ELR (cell line): Measurements from ENCODE around the gene CALB2.
A peak's percentile ranks its signal among the peaks of the same experiment; 100 is the strongest.
"Not testable (repeated sequence)": the region's sequence is repeated elsewhere in the genome, so short reads cannot be mapped to it uniquely, and the experiment has no call there.

ENCODE experiments used
- DNase-seq: peaks from one replicate; pipeline ENCODE4 v3.0.0-alpha.2; 2015; ENCODE audit warnings: low read depth

Gene CALB2

GRCh38 chr16:71352963-71353460 lies 5.5 kb upstream of the CALB2 start:
- no peak for DNase-seq

GRCh38 chr16:71353736-71354135 lies 4.8 kb upstream of the CALB2 start:
- no peak for DNase-seq

- DNase-seq = no peak
These were observed 4.4 kb upstream of the CALB2 start for GRCh38 chr16:71354156-71354555.

- no peak for DNase-seq
These were observed 2.3 kb upstream of the CALB2 start for GRCh38 chr16:71356051-71356740.

- not testable (repeated sequence) for DNase-seq
These were observed 1.6 kb upstream of the CALB2 start for GRCh38 chr16:71356936-71357335.

GRCh38 chr16:71357681-71358080 lies 842 bp upstream of the CALB2 start:
- DNase-seq = peak; percentile 8

GRCh38 chr16:71359431-71359830 lies 908 bp downstream of the CALB2 start:
- peak; percentile 46 for DNase-seq

GRCh38 chr16:71360378-71360777 lies 1.9 kb downstream of the CALB2 start:
- DNase-seq = peak; percentile 92

GRCh38 chr16:71364133-71364681 lies 5.7 kb downstream of the CALB2 start:
- DNase-seq = no peak

GRCh38 chr16:71365021-71365420 lies 6.5 kb downstream of the CALB2 start:
- DNase-seq = no peak

GRCh38 chr16:71367241-71367976 lies 8.9 kb downstream of the CALB2 start:
- DNase-seq = peak; percentile 71

- DNase-seq = no peak
These were observed 10.4 kb downstream of the CALB2 start for GRCh38 chr16:71368958-71369357.

- DNase-seq = no peak
These were observed 11.0 kb downstream of the CALB2 start for GRCh38 chr16:71369494-71369893.

- DNase-seq = no peak
These were observed 12.7 kb downstream of the CALB2 start for GRCh38 chr16:71371237-71371636.

GRCh38 chr16:71373073-71373472 lies 14.6 kb downstream of the CALB2 start:
- DNase-seq = peak; percentile 39

- no peak for DNase-seq
These were observed 18.1 kb downstream of the CALB2 start for GRCh38 chr16:71376465-71377157.

GRCh38 chr16:71379711-71380110 lies 21.2 kb downstream of the CALB2 start:
- DNase-seq = no peak

- DNase-seq = no peak
These were observed 22.3 kb downstream of the CALB2 start for GRCh38 chr16:71380831-71381230.

- DNase-seq = peak; percentile 35
These were observed 24.7 kb downstream of the CALB2 start for GRCh38 chr16:71383054-71383773.

GRCh38 chr16:71384073-71384724 lies 25.7 kb downstream of the CALB2 start:
- DNase-seq = peak; percentile 8
